Endothelial cell of umbilical vein (primary cell): ENCODE data around the gene SNCAIP. TPM values are rescaled to one million over a fixed set of nuclear protein-coding genes. Genes with fewer than 3 reads are reported as not detected.

Source experiments
- BruUV-seq: library from RNA; stranded (reverse); fragments of 400-500 nt; replicated peaks from 2 replicates; lab custom pipeline; 2021; lab: Mats Ljungman, UMichigan
- CTCF ChIA-PET: fragments of 300-600, 350-600 bp; sonication (Branson Sonifier 250); formaldehyde crosslinking; loops from one replicate; lab custom pipeline; 2021; ENCODE audit warnings: antibody characterized with exemption, inconsistent platforms; lab: Charles Lee
- POLR2A ChIA-PET: fragments of 300-600, 350-600 bp; sonication (Branson Sonifier 250); formaldehyde crosslinking; loops from one replicate; lab custom pipeline; 2021; ENCODE audit warnings: antibody characterized with exemption, inconsistent platforms; lab: Charles Lee
- DNase-seq: peaks from one replicate; pipeline ENCODE4 v3.0.0-alpha.2; 2011; ENCODE audit warnings: low read depth, low spot score
- FAIRE-seq: peaks from 2 replicates; lab custom pipeline; 2011; peaks lifted over from hg19 to GRCh38; lab: Jason Lieb, UNC
- H2AFZ ChIP-seq: 2 replicates; pipeline ENCODE4 v1.6.0; 2012; ENCODE audit warnings: low read depth, low read length, control low read depth, inconsistent platforms
- H3K27ac ChIP-seq: 2 replicates; pipeline ENCODE4 v1.5.1; 2011; ENCODE audit warnings: low read depth, mild to moderate bottlenecking, control low read depth, low read length, moderate library complexity; ENCODE audit not compliant: insufficient read depth
- H3K27me3 ChIP-seq, 2 experiments: 2 replicates each; pipeline versions ENCODE4 v1.6.0 to v1.6.1; 2011; ENCODE audit warnings: low read length in 2 of 2, mixed read lengths in 1 of 2; ENCODE audit not compliant: control insufficient read depth in 2 of 2, insufficient read depth in 2 of 2
- H3K36me3 ChIP-seq, 2 experiments: 2 replicates in 1 of 2; 3 replicates in 1 of 2; pipeline ENCODE4 v1.5.1; 2011; ENCODE audit warnings: low read length in 2 of 2, mild to moderate bottlenecking in 1 of 2, moderate library complexity in 1 of 2; ENCODE audit not compliant: control insufficient read depth in 2 of 2, insufficient read depth in 2 of 2; ENCODE audit errors: extremely low read depth in 1 of 2
- H3K4me1 ChIP-seq: 3 replicates; pipeline ENCODE4 v1.5.1; 2011; ENCODE audit warnings: mild to moderate bottlenecking, low read length; ENCODE audit not compliant: control insufficient read depth, insufficient read depth; ENCODE audit errors: extremely low read depth
- H3K4me2 ChIP-seq: 2 replicates; pipeline ENCODE4 v1.6.1; 2011; ENCODE audit warnings: low read length, control low read depth, mixed read lengths; ENCODE audit not compliant: insufficient read depth
- H3K4me3 ChIP-seq, 3 experiments: fragments of 200-600 bp in 1 of 3; sonication (generic), shearing (Covaris generic) in 1 of 3; replicated peaks in 1 of 3; 2 replicates each; pipeline ENCODE4 v1.5.1; 2011 to 2016; ENCODE audit warnings: control low read depth in 3 of 3, low read length in 3 of 3, mild to moderate bottlenecking in 2 of 3, inconsistent platforms in 1 of 3, low read depth in 1 of 3, moderate library complexity in 1 of 3; ENCODE audit not compliant: insufficient read depth in 1 of 3
- H3K79me2 ChIP-seq: 2 replicates; pipeline ENCODE4 v1.6.0; 2012; ENCODE audit warnings: low read length, inconsistent platforms; ENCODE audit not compliant: control insufficient read depth, insufficient read depth
- H3K9ac ChIP-seq: replicated peaks from 2 replicates; pipeline ENCODE3; 2011; ENCODE audit warnings: low read length, control low read depth; ENCODE audit not compliant: insufficient read depth; ENCODE audit errors: extremely low read depth
- H3K9me1 ChIP-seq: replicated peaks from 3 replicates; pipeline ENCODE4 v1.6.0; 2011; ENCODE audit warnings: mild to moderate bottlenecking, low read length; ENCODE audit not compliant: control insufficient read depth, insufficient read depth; ENCODE audit errors: extremely low read depth
- H3K9me3 ChIP-seq: replicated peaks from 2 replicates; pipeline ENCODE4 v1.5.1; 2012; ENCODE audit warnings: low read length, inconsistent platforms; ENCODE audit not compliant: control insufficient read depth, insufficient read depth
- H4K20me1 ChIP-seq: replicated peaks from 2 replicates; pipeline ENCODE3; 2011; ENCODE audit warnings: mild to moderate bottlenecking, low read length; ENCODE audit not compliant: control insufficient read depth, insufficient read depth; ENCODE audit errors: extremely low read depth
- EZH2 ChIP-seq: IDR thresholded peaks from 2 replicates; pipeline ENCODE4 v1.6.1; 2012; ENCODE audit warnings: borderline replicate concordance, low read depth, mild to moderate bottlenecking, moderate library complexity, low read length, inconsistent platforms; ENCODE audit not compliant: severe bottlenecking
- FOS ChIP-seq: IDR thresholded peaks from 2 replicates; pipeline ENCODE4 v1.6.1; 2011; ENCODE audit warnings: mild to moderate bottlenecking, low read length, moderate library complexity, borderline replicate concordance; ENCODE audit not compliant: insufficient read depth
- GATA2 ChIP-seq: IDR thresholded peaks from 2 replicates; pipeline ENCODE4 v1.7.0; 2011; ENCODE audit warnings: low read depth, mild to moderate bottlenecking, moderate library complexity, mixed read lengths, low read length; ENCODE audit not compliant: insufficient read length, insufficient read depth
- JUN ChIP-seq: IDR thresholded peaks from 2 replicates; pipeline ENCODE4 v1.6.1; 2011; ENCODE audit warnings: borderline replicate concordance, low read depth; ENCODE audit not compliant: insufficient read length, insufficient read depth
- MAX ChIP-seq: IDR thresholded peaks from 2 replicates; pipeline ENCODE4 v1.6.1; 2011; ENCODE audit not compliant: insufficient read depth, insufficient read length
- MYC ChIP-seq: IDR thresholded peaks from one replicate; pipeline ENCODE4 v1.6.1; 2011; ENCODE audit warnings: mild to moderate bottlenecking, low read depth, low read length
- POLR2A ChIP-seq: IDR thresholded peaks from 2 replicates; pipeline ENCODE4 v1.6.1; 2012; ENCODE audit warnings: low read depth, mild to moderate bottlenecking, control low read depth, low read length
- POLR2AphosphoS5 ChIP-seq: IDR thresholded peaks from 2 replicates; pipeline ENCODE4 v1.6.1; 2012; ENCODE audit warnings: low read depth, mild to moderate bottlenecking, control low read depth, low read length, moderate library complexity; ENCODE audit not compliant: insufficient read depth
- dilution Hi-C: fragments of 300-500 bp; cut with MboI; formaldehyde crosslinking; loops from one replicate; pipeline ENCODE4 v1.15.0; 2019; ENCODE audit warnings: low sequenced_read_pairs; ENCODE audit not compliant: extremely low pct_ligation_motif_present
- intact Hi-C: fragments of 100-400 bp; cut with micrococcal nuclease; formaldehyde crosslinking; loops from one replicate; pipeline ENCODE4 v1.10.0; 2022
- polyA plus RNA-seq, 4 experiments: library from polyadenylated mRNA; depleted of rRNA in 3 of 4; stranded (reverse) in 3 of 4; unstranded in 1 of 4; fragments of >200 nt; gene quantifications; 2 replicates each; pipeline versions ENCODE4 v1.2.1 to v1.2.3, GENCODE V29; 2011 to 2012; ENCODE audit warnings: missing spikeins in 1 of 4
- total RNA-seq: library from RNA; stranded (reverse); gene quantifications from 2 replicates; pipeline ENCODE4 v1.2.3, GENCODE V29; 2021
- TF ChIP-seq, protein P1 (sequence below), 2 donors: IDR thresholded peaks; 1 replicate in 1 of 2; 2 replicates in 1 of 2; pipeline ENCODE4 v1.5.1; 2011; ENCODE audit warnings: low read length in 2 of 2, mild to moderate bottlenecking in 2 of 2, moderate library complexity in 2 of 2, control low read depth in 1 of 2, inconsistent platforms in 1 of 2, low read depth in 1 of 2; ENCODE audit not compliant: insufficient read depth in 1 of 2; ENCODE audit errors: extremely low read depth in 1 of 2

Gene SNCAIP
- total and polyA plus RNA-seq, 2 donors (not counting 3 experiments of a cell fraction or from before 2014, with no cell fraction given): 13.1 to 42.0 TPM

DNA sequence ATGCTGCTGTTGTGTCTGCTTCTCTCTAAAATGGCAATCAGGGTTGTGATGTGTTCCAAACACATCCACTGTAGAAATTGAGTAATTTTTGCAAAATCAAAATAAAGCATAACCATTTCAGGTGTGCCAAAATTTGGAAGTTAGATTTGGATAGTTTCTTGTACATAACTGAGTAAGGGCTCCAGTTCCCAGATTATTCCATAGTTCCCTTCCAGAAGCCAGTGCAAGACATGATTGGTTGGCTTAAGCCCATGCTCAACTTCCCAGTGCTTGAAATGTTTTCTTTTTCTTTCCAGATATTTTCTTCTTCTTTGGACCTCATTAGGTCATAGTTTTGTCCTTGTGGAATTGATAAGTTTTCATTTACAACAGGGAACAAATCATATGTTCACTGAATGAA, 64.2 kb downstream of the SNCAIP start:
- H2AFZ ChIP-seq: no peak overlapping the region
- H3K9me3 ChIP-seq: no peaks in the 10 kb centered on the region
- no peaks in the 10 kb centered on the region for H3K27me3 ChIP-seq
- DNase-seq (no peak), FAIRE-seq (peak; percentile 42)
- ChIA-PET CTCF (no interaction called here), POLR2A (no interaction called here)
- no TSS peak for BruUV-seq
- H3K4me1 ChIP-seq: no peaks in the 10 kb centered on the region
- intact Hi-C loops: no loop called here
- H4K20me1 ChIP-seq: no peaks in the 10 kb centered on the region
- no peaks in the 10 kb centered on the region for H3K79me2 ChIP-seq
- no peaks in the 10 kb centered on the region for H3K9me1 ChIP-seq
- TF ChIP-seq, protein P1, sequence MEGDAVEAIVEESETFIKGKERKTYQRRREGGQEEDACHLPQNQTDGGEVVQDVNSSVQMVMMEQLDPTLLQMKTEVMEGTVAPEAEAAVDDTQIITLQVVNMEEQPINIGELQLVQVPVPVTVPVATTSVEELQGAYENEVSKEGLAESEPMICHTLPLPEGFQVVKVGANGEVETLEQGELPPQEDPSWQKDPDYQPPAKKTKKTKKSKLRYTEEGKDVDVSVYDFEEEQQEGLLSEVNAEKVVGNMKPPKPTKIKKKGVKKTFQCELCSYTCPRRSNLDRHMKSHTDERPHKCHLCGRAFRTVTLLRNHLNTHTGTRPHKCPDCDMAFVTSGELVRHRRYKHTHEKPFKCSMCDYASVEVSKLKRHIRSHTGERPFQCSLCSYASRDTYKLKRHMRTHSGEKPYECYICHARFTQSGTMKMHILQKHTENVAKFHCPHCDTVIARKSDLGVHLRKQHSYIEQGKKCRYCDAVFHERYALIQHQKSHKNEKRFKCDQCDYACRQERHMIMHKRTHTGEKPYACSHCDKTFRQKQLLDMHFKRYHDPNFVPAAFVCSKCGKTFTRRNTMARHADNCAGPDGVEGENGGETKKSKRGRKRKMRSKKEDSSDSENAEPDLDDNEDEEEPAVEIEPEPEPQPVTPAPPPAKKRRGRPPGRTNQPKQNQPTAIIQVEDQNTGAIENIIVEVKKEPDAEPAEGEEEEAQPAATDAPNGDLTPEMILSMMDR (IDR thresholded peaks at IDR 0.05; ENCODE audit: extremely low read depth in 1 of 2, insufficient read depth in 1 of 2, low read depth in 1 of 2, low read length in 2 of 2): no peak
- TF ChIP-seq JUN (no peak), GATA2 (no peak), MYC (no peak), FOS (no peak), POLR2A (no peak), EZH2 (no peak), MAX (no peak), POLR2AphosphoS5 (no peak)
- H3K27ac ChIP-seq: no peak overlapping the region
- H3K4me2 ChIP-seq: no peak overlapping the region
- dilution Hi-C loops: no loop called here
- H3K9ac ChIP-seq: no peak overlapping the region
- no peak overlapping the region for H3K4me3 ChIP-seq
- H3K36me3 ChIP-seq: no peaks in the 10 kb centered on the region
